ENCODE measurements around the gene EDC4. TPM values are rescaled to one million over a fixed set of nuclear protein-coding genes. Genes with fewer than 3 reads are reported as not detected.
A peak's percentile ranks its signal among the peaks of the same experiment; 100 is the strongest.

Gene EDC4
- total RNA-seq, 2 experiments from 2014 or later = 86.6 to 89.6 TPM

- BruUV-seq (replicated peaks) = no TSS peak
- Histone ChIP-seq H3K9me2 (ENCODE audit: insufficient read depth, low read length) (no peaks in the 10 kb centered on the region), H3K36me3 (ENCODE audit: insufficient read depth, low read length) (peaks cover 86% of the 10 kb centered on the region), H3K79me2 (ENCODE audit: insufficient read depth, low read depth, low read length) (peaks cover 38% of the 10 kb centered on the region), H3K4me2 (ENCODE audit: low read length) (no peak overlapping the region), H3K27ac (ENCODE audit: low read depth, low read length, poor library complexity, severe bottlenecking) (no peak overlapping the region), H2AFZ (ENCODE audit: low read length) (no peak overlapping the region), H3K9me3 (ENCODE audit: low read length) (no peaks in the 10 kb centered on the region), H3K4me3 (ENCODE audit: low read depth, low read length, poor library complexity, severe bottlenecking) (no peak overlapping the region), H3K4me1 (ENCODE audit: insufficient read depth, low read length, poor library complexity, severe bottlenecking) (no peaks in the 10 kb centered on the region), H4K20me1 (ENCODE audit: insufficient read depth, low read length) (peaks cover 5% of the 10 kb centered on the region; the same call in 1 of the 2 replicates)
- DNase-seq (ENCODE audit: low spot score) = no peak
- intact Hi-C loops (cut with micrococcal nuclease; ENCODE audit: unreplicated experiment) = no loop called here
- ChIA-PET CTCF (ENCODE audit: unreplicated experiment) (no interaction called here), POLR2A (no interaction called here)
- TF ChIP-seq CTCF (conservative IDR thresholded peaks at IDR 0.05; ENCODE audit: low read length) (no peak), EZH2phosphoT487 (IDR thresholded peaks at IDR 0.05; ENCODE audit: borderline replicate concordance, low read depth, low read length) (no peak)
Measured at GRCh38 chr16:67864594-67864993, 8.3 kb upstream of the EDC4 start.

- ChIA-PET POLR2A (interaction anchor here (0.6 to 2.3 kb wide), 2 partner anchors 21 to 198 kb away, joined by 3 to 6 read pairs; no protein-coding TSS in a partner anchor), CTCF (ENCODE audit: unreplicated experiment) (no interaction called here)
- no TSS peak for BruUV-seq (replicated peaks)
- H3K4me2 ChIP-seq (ENCODE audit: low read length) = no peak overlapping the region
- intact Hi-C loops (cut with micrococcal nuclease; ENCODE audit: unreplicated experiment) = loop anchor here (1.0 kb wide), 1 partner anchor 49 kb away; no protein-coding TSS in a partner anchor
- no peaks in the 10 kb centered on the region for H3K9me2 ChIP-seq (ENCODE audit: insufficient read depth, low read length)
- H3K9me3 ChIP-seq (ENCODE audit: low read length) = no peaks in the 10 kb centered on the region
- no peak overlapping the region for H3K27ac ChIP-seq (ENCODE audit: low read depth, low read length, poor library complexity, severe bottlenecking)
- H2AFZ ChIP-seq (ENCODE audit: low read length) = no peak overlapping the region
- H3K4me3 ChIP-seq (ENCODE audit: low read depth, low read length, poor library complexity, severe bottlenecking) = no peak overlapping the region
- TF ChIP-seq EZH2phosphoT487 (IDR thresholded peaks at IDR 0.05; ENCODE audit: borderline replicate concordance, low read depth, low read length) = no peak
- TF ChIP-seq CTCF (conservative IDR thresholded peaks at IDR 0.05; ENCODE audit: low read length) = peak; percentile 71
- H3K79me2 ChIP-seq (ENCODE audit: insufficient read depth, low read depth, low read length) = peaks cover 31% of the 10 kb centered on the region
- peaks cover 5% of the 10 kb centered on the region; the same call in 1 of the 2 replicates for H4K20me1 ChIP-seq (ENCODE audit: insufficient read depth, low read length)
- H3K4me1 ChIP-seq (ENCODE audit: insufficient read depth, low read length, poor library complexity, severe bottlenecking) = no peaks in the 10 kb centered on the region
- peak; percentile 38 for DNase-seq (ENCODE audit: low spot score)
- peaks cover 90% of the 10 kb centered on the region for H3K36me3 ChIP-seq (ENCODE audit: insufficient read depth, low read length)
Measured at GRCh38 chr16:67865318-67865717, 7.5 kb upstream of the EDC4 start.

- intact Hi-C loops (cut with micrococcal nuclease; ENCODE audit: unreplicated experiment) = no loop called here
- Histone ChIP-seq H3K4me3 (ENCODE audit: low read depth, low read length, poor library complexity, severe bottlenecking) (no peak overlapping the region), H3K79me2 (ENCODE audit: insufficient read depth, low read depth, low read length) (peaks cover 7% of the 10 kb centered on the region), H3K9me3 (ENCODE audit: low read length) (no peaks in the 10 kb centered on the region), H3K27ac (ENCODE audit: low read depth, low read length, poor library complexity, severe bottlenecking) (no peak overlapping the region), H3K9me2 (ENCODE audit: insufficient read depth, low read length) (no peaks in the 10 kb centered on the region), H3K36me3 (ENCODE audit: insufficient read depth, low read length) (peaks cover 86% of the 10 kb centered on the region), H3K4me1 (ENCODE audit: insufficient read depth, low read length, poor library complexity, severe bottlenecking) (peaks cover 8% of the 10 kb centered on the region), H3K4me2 (ENCODE audit: low read length) (no peak overlapping the region), H4K20me1 (ENCODE audit: insufficient read depth, low read length) (peaks cover 5% of the 10 kb centered on the region; the same call in 1 of the 2 replicates), H2AFZ (ENCODE audit: low read length) (no peak overlapping the region)
- DNase-seq (ENCODE audit: low spot score) = no peak
- CTCF ChIA-PET (ENCODE audit: unreplicated experiment) = no interaction called here
- POLR2A ChIA-PET = no interaction called here
- BruUV-seq (replicated peaks) = no TSS peak
- TF ChIP-seq CTCF (conservative IDR thresholded peaks at IDR 0.05; ENCODE audit: low read length) = no peak
- no peak for TF ChIP-seq EZH2phosphoT487 (IDR thresholded peaks at IDR 0.05; ENCODE audit: borderline replicate concordance, low read depth, low read length)
Measured at GRCh38 chr16:67868290-67868689, 4.6 kb upstream of the EDC4 start.

All from OCI-LY7 (cell line).